HG03066 (cell line): ENCODE measurements around the gene DDX39B.
"Not testable (repeated sequence)": the region's sequence is repeated elsewhere in the genome, so short reads cannot be mapped to it uniquely, and the experiment has no call there.

Source experiments
- ATAC-seq: cut with Tn5 transposase; IDR thresholded peaks from one replicate; pipeline ENCODE4 v1.9.1; 2021; ENCODE audit warnings: low read depth; ENCODE audit not compliant: unreplicated experiment

DDX39B gene

GRCh38 chr6:31529329-31530150 is 12.3 kb downstream of the DDX39B start:
- no peak for ATAC-seq

DNA sequence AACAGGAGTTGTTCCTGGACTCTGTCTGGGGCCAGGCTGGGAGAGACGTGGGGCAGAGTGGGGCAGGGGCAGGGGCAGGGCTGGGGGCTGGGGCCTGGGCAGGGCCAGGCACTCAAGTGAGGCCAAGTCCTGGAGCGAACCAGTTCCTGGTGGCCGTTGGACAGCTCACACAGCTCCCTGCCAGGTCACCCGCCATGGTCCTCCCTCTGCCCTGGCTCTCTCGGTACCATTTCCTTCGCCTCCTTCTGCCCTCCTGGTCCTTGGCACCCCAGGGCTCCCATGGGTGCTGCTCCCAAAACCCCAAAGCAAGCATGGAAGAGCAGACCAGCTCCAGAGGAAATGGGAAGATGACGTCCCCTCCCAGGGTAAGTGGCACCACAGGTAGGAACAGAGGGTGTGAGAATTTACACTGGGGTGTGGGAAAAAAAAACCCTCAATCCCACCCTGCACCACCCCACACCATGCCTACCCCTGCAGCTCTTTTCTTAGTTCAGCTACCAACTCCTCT is 12.9 kb downstream of the DDX39B start, which contains the start of gene MCCD1:
Gene MCCD1, plus strand, starts transcription at position 142 of the 508 bp plus-strand sequence. Its CDS starts 53 bp downstream, at position 195.
- no peak for ATAC-seq

DNA sequence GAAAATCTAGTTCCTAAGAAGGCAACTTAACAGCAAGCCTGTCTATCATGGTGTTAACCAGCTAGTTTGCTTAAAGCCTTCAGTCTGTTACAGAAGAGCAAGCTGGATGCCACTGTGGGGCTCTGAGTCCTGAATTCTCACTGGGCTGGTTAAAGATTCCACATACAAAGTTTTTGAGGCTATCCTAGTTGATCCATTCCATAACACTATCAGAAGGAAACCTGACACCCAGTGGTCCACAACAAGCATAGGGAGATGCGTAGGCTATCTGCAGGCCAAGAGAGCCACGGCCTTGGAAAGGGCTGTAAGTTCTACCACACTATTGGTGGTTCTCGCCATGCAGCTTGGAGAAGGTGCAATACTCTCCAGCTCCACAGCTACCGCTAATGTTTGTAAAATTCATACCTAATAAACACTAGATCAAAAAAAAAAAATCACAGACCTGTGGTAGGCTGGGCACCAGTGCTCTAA is 13.5 kb downstream of the DDX39B start:
- ATAC-seq, result no peak

DNA sequence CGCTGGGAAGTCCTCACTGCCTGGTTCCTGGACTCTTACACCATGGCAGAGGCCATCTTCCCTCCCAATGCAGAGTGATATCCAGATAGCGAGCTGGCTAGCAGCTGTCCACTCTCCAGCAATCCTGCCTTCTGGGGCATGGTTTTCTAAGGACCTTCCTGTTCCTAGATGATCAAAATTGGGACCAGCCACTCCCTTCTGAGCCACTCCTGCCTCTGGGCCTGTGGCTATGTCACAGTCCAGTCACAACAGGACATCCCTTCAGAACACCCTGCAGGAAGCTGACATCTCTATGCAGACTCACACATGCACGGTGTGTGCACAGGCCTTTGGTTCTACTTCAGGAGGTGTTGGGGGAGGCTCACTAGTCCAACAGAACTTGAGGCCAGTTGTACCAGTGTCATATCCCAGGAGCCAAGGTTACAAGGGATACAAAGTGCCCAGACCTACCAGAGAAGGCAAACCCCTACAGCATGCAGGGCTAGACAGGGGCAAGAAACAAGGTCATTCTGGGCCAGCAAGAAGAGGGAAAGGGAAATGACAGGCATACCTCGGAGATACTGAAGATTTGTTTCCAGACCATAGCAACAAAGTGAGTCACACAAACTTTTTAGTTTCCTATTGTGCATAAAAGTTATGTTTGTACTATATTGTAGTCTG is 15.7 kb downstream of the DDX39B start:
- no peak for ATAC-seq

DNA sequence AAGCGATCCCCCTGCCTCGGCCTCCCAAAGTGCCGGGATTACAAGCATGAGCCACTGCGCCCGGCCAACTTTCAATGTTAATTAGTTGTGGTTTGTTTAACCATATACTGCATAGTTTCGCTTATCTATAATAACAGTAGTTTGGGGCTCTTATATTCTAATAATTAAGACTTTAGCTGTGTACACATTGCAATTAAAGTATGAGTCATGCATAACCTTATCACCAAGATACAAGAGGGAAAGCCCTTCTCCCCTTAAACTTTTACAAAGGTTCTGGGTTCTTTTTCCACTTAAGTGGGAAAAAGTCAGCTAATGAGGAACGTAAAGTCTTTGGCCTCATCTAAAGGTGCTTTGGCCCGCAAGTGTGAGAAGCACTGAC is 16.3 kb downstream of the DDX39B start:
- ATAC-seq, result no peak

- ATAC-seq, result no peak
Observed at GRCh38 chr6:31521835-31522234, 20.0 kb downstream of the DDX39B start.

GRCh38 chr6:31513456-31514165 is 28.2 kb downstream of the DDX39B start:
- no peak for ATAC-seq

DNA sequence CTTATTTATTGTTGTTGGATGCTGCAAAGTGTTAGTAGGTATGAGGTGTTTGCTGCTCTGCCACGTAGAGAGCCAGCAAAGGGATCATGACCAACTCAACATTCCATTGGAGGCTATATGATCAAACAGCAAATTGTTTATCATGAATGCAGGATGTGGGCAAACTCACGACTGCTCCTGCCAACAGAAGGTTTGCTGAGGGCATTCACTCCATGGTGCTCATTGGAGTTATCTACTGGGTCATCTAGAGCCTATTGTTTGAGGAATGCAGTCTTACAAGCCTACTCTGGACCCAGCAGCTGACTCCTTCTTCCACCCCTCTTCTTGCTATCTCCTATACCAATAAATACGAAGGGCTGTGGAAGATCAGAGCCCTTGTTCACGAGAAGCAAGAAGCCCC is 31.8 kb downstream of the DDX39B start:
- no peak for ATAC-seq

- not testable (repeated sequence) for ATAC-seq
Observed at GRCh38 chr6:31509036-31509435, 32.8 kb downstream of the DDX39B start.

DNA sequence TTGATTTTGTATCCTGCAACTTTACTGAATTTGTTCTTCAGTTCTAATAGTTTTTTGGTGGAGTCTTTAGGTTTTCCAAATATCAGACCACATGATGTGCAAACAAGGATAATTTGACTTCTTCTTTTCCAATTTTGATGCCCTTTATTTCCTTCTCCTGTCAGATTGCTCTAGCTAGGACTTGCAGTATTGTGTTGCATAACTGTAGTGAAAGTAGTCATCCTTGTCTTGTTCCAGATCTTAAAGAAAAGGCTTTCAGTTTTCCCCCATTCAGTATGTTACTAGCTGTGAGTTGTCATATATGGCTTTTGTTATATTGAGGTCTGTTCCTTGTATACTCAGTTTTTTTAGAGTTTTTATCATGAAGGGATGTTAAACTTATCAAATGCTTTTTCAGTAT is 39.2 kb downstream of the DDX39B start:
- no peak for ATAC-seq

DNA sequence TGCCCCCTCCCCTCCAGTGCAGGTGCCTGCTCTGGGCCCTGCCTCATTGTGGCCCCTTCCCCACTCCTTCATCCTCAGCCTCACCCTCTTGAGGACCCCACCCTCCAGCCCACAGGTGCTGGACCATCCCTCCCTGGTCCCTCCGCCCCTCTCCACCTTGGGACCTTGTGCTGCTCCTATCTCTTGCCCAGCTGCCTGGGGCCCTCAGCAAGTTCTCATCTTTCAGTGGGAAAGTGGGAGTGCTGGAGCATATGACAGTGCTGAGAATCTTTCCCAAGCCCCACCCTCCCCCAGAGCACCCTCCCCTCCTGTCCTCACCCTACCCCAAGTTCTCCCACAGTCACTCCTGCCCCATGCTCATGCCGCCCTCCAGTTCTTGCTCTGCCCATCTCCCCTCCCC is 42.2 kb downstream of the DDX39B start:
- not testable (repeated sequence) for ATAC-seq

GRCh38 chr6:31498748-31499147 is 43.1 kb downstream of the DDX39B start:
- no peak for ATAC-seq

DNA sequence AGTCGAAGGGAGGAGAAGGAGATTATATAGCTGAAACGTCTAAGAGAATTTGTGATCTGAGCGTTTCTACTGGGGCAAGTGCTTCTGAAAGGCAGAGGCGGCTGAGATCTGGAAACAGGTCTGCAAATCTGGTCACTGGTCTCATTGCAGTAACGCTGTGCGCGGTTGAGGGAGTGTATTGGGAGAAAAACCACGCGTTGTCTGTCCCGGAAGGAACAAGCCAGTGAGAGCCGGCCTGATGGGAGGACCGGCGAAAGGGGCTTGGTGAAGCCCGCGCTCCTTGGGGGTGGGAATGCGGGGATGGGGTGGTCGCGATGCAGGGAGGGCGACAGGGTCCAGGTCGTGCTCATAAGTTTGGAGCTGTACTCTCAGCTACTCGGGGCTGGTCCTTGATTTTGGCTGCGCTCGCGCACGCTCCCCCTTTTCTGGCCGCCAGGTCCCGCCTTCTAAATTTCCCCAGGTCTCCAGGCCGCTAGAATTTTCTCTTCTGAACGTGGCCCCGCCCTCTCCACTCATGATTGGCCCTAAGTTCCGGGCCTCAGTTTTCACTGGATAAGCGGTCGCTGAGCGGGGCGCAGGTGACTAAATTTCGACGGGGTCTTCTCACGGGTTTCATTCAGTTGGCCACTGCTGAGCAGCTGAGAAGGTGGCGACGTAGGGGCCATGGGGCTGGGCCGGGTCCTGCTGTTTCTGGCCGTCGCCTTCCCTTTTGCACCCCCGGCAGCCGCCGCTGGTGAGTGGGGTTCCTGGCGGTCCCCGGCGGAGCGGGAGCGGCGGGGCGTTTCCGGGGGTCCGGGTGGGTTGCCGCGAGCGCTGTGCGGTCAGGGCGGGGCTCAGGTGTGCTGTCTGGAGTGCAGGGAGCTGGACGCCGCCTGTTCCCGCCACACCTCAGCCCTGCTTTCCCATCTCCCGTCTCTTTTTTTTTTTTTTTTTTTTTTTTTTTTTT is 44.0 kb downstream of the DDX39B start, which contains the start of gene MICB:
Gene MICB, plus strand, starts transcription at position 615 of the 946 bp plus-strand sequence. Its CDS starts 49 bp downstream, at position 664.
- ATAC-seq, result peak; percentile 43

- ATAC-seq, result not testable (repeated sequence)
Observed at GRCh38 chr6:31496826-31497225, 45.0 kb downstream of the DDX39B start.

DNA sequence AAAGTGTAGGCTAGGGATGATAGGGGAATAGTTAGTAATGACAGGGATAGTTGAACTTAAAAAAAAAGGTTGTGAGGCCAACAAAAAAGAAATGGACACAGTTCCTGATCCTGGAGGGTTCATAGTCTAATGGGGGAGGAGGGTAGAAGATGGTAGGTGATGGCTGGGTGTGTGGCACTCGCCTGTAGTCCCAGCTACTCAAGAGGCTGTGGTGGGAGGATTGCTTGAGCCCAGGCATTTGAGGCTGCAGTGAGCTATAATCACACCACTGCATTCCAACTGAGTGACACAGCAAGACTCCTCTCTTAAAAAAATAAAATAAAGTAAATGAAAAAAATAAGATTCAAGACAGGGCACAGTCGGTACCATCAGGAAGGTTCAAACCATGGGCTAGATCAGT is 46.2 kb downstream of the DDX39B start:
- ATAC-seq, result no peak

DNA sequence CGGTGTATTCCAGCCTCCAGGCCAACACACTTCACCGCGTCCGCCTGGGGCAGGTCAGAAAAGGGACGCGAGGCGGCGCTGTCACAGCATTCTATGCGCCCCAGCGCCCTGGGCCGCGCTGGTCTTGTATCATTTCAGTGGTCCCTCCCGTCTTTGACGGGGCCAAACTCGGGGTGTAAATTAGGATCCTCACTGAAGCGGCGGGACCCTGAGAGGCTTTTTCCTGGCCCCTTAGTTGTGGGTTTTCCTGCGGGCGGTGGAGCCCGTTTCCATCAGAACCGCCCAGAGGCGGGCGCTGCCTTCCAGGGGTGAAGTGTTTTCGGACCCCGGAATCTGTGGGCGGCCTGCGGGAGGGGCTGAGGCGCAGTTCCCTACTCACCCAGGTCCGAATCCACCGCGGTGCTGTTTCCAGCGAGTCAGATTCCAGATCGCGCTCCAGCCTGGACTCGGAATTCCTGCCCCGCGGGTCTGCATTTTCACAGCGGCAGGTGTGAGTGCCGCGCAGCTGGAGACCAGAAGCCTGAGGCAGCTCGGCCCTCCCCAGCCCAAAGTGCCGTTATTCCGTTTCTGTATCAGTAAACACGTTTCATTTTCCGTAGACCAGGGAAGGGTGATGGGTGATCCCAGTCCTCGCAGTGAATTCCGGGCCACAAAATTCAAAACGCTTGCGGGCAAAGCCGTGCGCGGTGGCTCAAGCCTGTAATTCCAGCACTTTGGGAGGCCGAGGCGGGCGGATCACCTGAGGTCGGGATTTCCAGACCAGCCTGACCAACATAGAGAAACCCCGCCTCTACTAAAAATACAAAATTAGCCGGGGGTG is 47.7 kb downstream of the DDX39B start:
- ATAC-seq, result peak; percentile 38

GRCh38 chr6:31493550-31493874 is 48.3 kb downstream of the DDX39B start:
- ATAC-seq, result not testable (repeated sequence)

- no peak for ATAC-seq
Observed at GRCh38 chr6:31490115-31490873, 51.5 kb downstream of the DDX39B start.
